ENCODE data around the gene FBL.

DNA sequence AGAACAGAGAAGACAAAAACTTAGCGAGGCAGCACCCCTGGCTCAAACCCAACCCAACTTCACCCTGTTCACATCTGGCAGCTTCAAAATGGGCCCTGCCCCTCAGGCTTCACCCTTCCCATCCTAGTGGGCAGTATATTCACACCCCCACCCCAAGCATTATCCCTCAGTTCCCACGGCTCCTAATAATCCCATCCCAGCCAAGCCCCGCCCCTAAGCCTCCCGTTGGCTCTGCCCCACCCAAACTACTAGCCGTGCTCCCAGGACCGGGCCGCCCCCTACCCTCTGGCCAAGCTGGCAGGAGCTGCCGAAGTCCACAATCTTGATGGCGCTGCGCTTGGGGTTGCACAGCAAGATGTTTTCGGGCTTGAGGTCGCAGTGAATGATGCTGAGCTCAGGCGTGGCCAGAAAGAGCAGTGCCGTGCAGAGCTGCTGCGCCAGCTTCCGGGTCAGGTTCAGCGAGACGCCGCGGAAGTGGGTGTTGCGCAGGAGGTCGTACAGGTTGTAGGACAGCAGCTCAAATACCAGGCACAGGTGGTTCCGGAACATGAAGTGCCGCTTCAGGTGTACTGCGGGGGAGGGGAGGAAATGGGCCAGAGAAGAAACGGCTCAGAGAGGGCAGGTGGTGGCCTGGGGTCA lies 18.0 kb downstream of the FBL start:
- TF ChIP-seq, protein P1, sequence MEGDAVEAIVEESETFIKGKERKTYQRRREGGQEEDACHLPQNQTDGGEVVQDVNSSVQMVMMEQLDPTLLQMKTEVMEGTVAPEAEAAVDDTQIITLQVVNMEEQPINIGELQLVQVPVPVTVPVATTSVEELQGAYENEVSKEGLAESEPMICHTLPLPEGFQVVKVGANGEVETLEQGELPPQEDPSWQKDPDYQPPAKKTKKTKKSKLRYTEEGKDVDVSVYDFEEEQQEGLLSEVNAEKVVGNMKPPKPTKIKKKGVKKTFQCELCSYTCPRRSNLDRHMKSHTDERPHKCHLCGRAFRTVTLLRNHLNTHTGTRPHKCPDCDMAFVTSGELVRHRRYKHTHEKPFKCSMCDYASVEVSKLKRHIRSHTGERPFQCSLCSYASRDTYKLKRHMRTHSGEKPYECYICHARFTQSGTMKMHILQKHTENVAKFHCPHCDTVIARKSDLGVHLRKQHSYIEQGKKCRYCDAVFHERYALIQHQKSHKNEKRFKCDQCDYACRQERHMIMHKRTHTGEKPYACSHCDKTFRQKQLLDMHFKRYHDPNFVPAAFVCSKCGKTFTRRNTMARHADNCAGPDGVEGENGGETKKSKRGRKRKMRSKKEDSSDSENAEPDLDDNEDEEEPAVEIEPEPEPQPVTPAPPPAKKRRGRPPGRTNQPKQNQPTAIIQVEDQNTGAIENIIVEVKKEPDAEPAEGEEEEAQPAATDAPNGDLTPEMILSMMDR (IDR thresholded peaks at IDR 0.05; ENCODE audit: insufficient read depth, low read depth, low read length) = no peak
- no peak for TF ChIP-seq EZH2 (IDR thresholded peaks at IDR 0.05; ENCODE audit: insufficient read depth, low read length)

Measured in astrocyte (in vitro differentiated cells and primary cell).